ENCODE results near the gene FCRL4.

DNA sequence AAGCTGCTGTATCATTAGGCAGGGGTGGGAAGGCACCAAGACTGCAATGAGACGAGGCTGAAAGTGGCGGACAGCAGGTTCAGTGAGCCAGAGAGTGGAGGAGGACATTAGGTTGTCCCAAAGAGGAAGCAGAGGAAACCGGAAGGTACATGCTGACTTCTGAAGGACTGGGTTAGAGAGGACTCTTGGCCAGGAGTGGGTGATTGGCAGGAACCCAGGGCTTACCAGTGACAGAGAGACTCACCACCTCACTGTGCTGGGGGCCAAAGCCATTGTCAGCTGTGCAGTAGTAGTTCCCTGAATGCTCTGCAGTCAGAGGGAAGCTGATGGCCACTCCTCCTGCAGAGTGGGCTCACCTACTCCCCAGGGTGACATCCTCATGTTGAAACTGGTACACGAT, 41.9 kb upstream of the FCRL4 start:
- TF ChIP-seq EZH2phosphoT487 (IDR thresholded peaks at IDR 0.05; ENCODE audit: low read length) (no peak), EZH2 (optimal IDR thresholded peaks at IDR 0.05; ENCODE audit: low read depth, low read length) (no peak)
- TF ChIP-seq, protein P1, sequence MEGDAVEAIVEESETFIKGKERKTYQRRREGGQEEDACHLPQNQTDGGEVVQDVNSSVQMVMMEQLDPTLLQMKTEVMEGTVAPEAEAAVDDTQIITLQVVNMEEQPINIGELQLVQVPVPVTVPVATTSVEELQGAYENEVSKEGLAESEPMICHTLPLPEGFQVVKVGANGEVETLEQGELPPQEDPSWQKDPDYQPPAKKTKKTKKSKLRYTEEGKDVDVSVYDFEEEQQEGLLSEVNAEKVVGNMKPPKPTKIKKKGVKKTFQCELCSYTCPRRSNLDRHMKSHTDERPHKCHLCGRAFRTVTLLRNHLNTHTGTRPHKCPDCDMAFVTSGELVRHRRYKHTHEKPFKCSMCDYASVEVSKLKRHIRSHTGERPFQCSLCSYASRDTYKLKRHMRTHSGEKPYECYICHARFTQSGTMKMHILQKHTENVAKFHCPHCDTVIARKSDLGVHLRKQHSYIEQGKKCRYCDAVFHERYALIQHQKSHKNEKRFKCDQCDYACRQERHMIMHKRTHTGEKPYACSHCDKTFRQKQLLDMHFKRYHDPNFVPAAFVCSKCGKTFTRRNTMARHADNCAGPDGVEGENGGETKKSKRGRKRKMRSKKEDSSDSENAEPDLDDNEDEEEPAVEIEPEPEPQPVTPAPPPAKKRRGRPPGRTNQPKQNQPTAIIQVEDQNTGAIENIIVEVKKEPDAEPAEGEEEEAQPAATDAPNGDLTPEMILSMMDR (IDR thresholded peaks at IDR 0.05; ENCODE audit: low read length): no peak

Data from MM.1S (cell line).